GM23338 (cell line): ENCODE measurements around the gene UBL4A. TPM values are rescaled to one million over a fixed set of nuclear protein-coding genes. Genes with fewer than 3 reads are reported as not detected.

Source experiments
- ATAC-seq: fragments of 200-7000 bp; cut with Tn5 transposase; 3 replicates; pipeline ENCODE4 v1.9.1; 2020
- DNase-seq: peaks from one replicate; pipeline ENCODE4 v3.0.0-alpha.2; 2015; ENCODE audit warnings: low spot score
- H2AFZ ChIP-seq: fragments of 200-600 bp; sonication (generic); 2 replicates; pipeline ENCODE4 v1.8.0; 2016; ENCODE audit warnings: antibody characterized with exemption, mild to moderate bottlenecking, moderate library complexity
- H3F3A ChIP-seq: fragments of 200-600 bp; sonication (generic); replicated peaks from 2 replicates; pipeline ENCODE4 v1.8.0; 2017; ENCODE audit warnings: antibody characterized with exemption, mixed run types, low read depth
- H3K27ac ChIP-seq: fragments of 200-600 bp; sonication (generic); 2 replicates; pipeline ENCODE4 v1.6.1; 2016; ENCODE audit warnings: low read depth
- H3K27me3 ChIP-seq: fragments of 200-600 bp; sonication (generic); 2 replicates; pipeline ENCODE4 v1.8.0; 2016; ENCODE audit warnings: mild to moderate bottlenecking, mixed run types, moderate library complexity; ENCODE audit not compliant: insufficient read depth
- H3K36me3 ChIP-seq: fragments of 200-600 bp; sonication (generic); 2 replicates; pipeline ENCODE4 v1.8.0; 2016; ENCODE audit warnings: mild to moderate bottlenecking; ENCODE audit not compliant: insufficient read depth
- H3K4me1 ChIP-seq: fragments of 200-600 bp; sonication (generic); 2 replicates; pipeline ENCODE4 v1.8.0; 2016; ENCODE audit warnings: mild to moderate bottlenecking, moderate library complexity; ENCODE audit not compliant: insufficient read depth
- H3K4me2 ChIP-seq: fragments of 200-600 bp; sonication (generic); 2 replicates; pipeline ENCODE4 v1.7.1; 2017; ENCODE audit warnings: mixed run types
- H3K4me3 ChIP-seq: fragments of 200-600 bp; sonication (generic); 2 replicates; pipeline ENCODE4 v1.6.1; 2016; ENCODE audit warnings: mixed run types
- H3K79me2 ChIP-seq: fragments of 200-600 bp; sonication (generic); replicated peaks from 2 replicates; pipeline ENCODE4 v1.8.0; 2017; ENCODE audit warnings: mild to moderate bottlenecking; ENCODE audit not compliant: insufficient read depth
- H3K9me2 ChIP-seq: fragments of 200-600 bp; sonication (generic); 2 replicates; pipeline ENCODE4 v1.8.0; 2017; ENCODE audit not compliant: insufficient read depth
- H4K20me1 ChIP-seq: fragments of 200-600 bp; sonication (generic); replicated peaks from 2 replicates; pipeline ENCODE4 v1.8.0; 2017; ENCODE audit warnings: mild to moderate bottlenecking; ENCODE audit not compliant: insufficient read depth
- H3K27ac Mint-ChIP-seq: 2 replicates; pipeline ENCODE4 v1.8.0; 2020; ENCODE audit warnings: inconsistent platforms, mild to moderate bottlenecking, moderate library complexity, mixed read lengths
- H3K27me3 Mint-ChIP-seq: 3 replicates; pipeline ENCODE4 v1.8.0; 2022; ENCODE audit warnings: low read depth, mild to moderate bottlenecking, moderate library complexity, mixed read lengths, inconsistent platforms; ENCODE audit not compliant: insufficient read depth, poor library complexity
- H3K36me3 Mint-ChIP-seq: 3 replicates; pipeline ENCODE4 v1.8.0; 2021; ENCODE audit warnings: low read depth, mild to moderate bottlenecking, inconsistent platforms, moderate library complexity, mixed read lengths
- H3K4me1 Mint-ChIP-seq: 3 replicates; pipeline ENCODE4 v1.8.0; 2020; ENCODE audit warnings: mild to moderate bottlenecking, inconsistent platforms, mixed read lengths
- H3K4me3 Mint-ChIP-seq: 3 replicates; pipeline ENCODE4 v1.8.0; 2021; ENCODE audit warnings: moderate library complexity, mild to moderate bottlenecking, inconsistent platforms, mixed read lengths
- H3K9me3 Mint-ChIP-seq: 3 replicates; pipeline ENCODE4 v1.8.0; 2020; ENCODE audit warnings: moderate library complexity, mild to moderate bottlenecking, inconsistent platforms, mixed read lengths
- CREB1 ChIP-seq: fragments of 250-450 bp; sonication (Bioruptor Pico); IDR thresholded peaks from 2 replicates; pipeline ENCODE4 v1.5.0; 2020; ENCODE audit warnings: low read depth, mild to moderate bottlenecking, moderate library complexity
- EZH2 ChIP-seq: fragments of 200-600 bp; sonication (generic); IDR thresholded peaks from one replicate; pipeline ENCODE4 v1.8.0; 2017; ENCODE audit warnings: antibody characterized with exemption, mild to moderate bottlenecking, low read depth; ENCODE audit not compliant: unreplicated experiment
- EZH2phosphoT487 ChIP-seq: fragments of 200-600 bp; sonication (generic); IDR thresholded peaks from one replicate; pipeline ENCODE4 v1.8.1; 2018; ENCODE audit warnings: antibody characterized with exemption; ENCODE audit not compliant: unreplicated experiment
- JUNB ChIP-seq: IDR thresholded peaks from one replicate; pipeline ENCODE4 v1.6.1; 2016; ENCODE audit warnings: antibody characterized with exemption; ENCODE audit not compliant: unreplicated experiment
- NANOG ChIP-seq: IDR thresholded peaks from 2 replicates; pipeline ENCODE4 v1.6.1; 2016; ENCODE audit warnings: antibody characterized with exemption, borderline replicate concordance
- POLR2AphosphoS5 ChIP-seq: IDR thresholded peaks from 2 replicates; pipeline ENCODE4 v1.6.1; 2016; ENCODE audit warnings: antibody characterized with exemption, low read depth
- STAT1 ChIP-seq: IDR thresholded peaks from one replicate; pipeline ENCODE4 v1.6.1; 2016; ENCODE audit warnings: antibody characterized with exemption; ENCODE audit not compliant: unreplicated experiment
- ZNF114 ChIP-seq: fragments of 250-450 bp; sonication (Bioruptor Pico); IDR thresholded peaks from 2 replicates; pipeline ENCODE4 v1.5.0; 2020; ENCODE audit warnings: mild to moderate bottlenecking, moderate library complexity
- ZNF331 ChIP-seq: fragments of 250-450 bp; sonication (Bioruptor Pico); IDR thresholded peaks from 2 replicates; pipeline ENCODE4 v1.5.0; 2020; ENCODE audit warnings: low read depth, mild to moderate bottlenecking, moderate library complexity
- polyA plus RNA-seq: library from polyadenylated mRNA; unstranded; fragments of >200 nt; fragmentation: Nextera tagmentation; extraction: Ambion mirVana; gene quantifications from 2 replicates; pipeline ENCODE4 v1.2.1, GENCODE V29; 2016
- total RNA-seq: library from RNA; depleted of rRNA; stranded (reverse); fragments of >200 nt; shearing (Covaris generic); gene quantifications from 2 replicates; pipeline ENCODE4 v1.2.3, GENCODE V29; 2014
- TF ChIP-seq, protein P1 (sequence below): IDR thresholded peaks from 2 replicates; pipeline ENCODE4 v1.6.1; 2016; ENCODE audit warnings: antibody characterized with exemption
- TF ChIP-seq, protein P2 (sequence below): fragments of 250-450 bp; sonication (Bioruptor Pico); IDR thresholded peaks from 2 replicates; pipeline ENCODE4 v1.5.0; 2020; ENCODE audit warnings: mild to moderate bottlenecking, moderate library complexity
- TF ChIP-seq, protein P3 (sequence below): IDR thresholded peaks from one replicate; pipeline ENCODE4 v1.6.1; 2018; ENCODE audit warnings: antibody characterized with exemption; ENCODE audit not compliant: unreplicated experiment
- TF ChIP-seq, protein P4 (sequence below), 2 experiments: fragments of 200-600 bp in 1 of 2; sonication (generic) in 1 of 2; conservative IDR thresholded peaks; 2 replicates each; pipeline versions ENCODE4 v1.5.1 to v1.6.1; 2016 to 2017; ENCODE audit warnings: antibody characterized with exemption in 2 of 2, low read depth in 2 of 2, mild to moderate bottlenecking in 2 of 2, moderate library complexity in 1 of 2

UBL4A gene
- total and polyA plus RNA-seq, 2 experiments from 2014 or later = 15.6 to 43.7 TPM

DNA sequence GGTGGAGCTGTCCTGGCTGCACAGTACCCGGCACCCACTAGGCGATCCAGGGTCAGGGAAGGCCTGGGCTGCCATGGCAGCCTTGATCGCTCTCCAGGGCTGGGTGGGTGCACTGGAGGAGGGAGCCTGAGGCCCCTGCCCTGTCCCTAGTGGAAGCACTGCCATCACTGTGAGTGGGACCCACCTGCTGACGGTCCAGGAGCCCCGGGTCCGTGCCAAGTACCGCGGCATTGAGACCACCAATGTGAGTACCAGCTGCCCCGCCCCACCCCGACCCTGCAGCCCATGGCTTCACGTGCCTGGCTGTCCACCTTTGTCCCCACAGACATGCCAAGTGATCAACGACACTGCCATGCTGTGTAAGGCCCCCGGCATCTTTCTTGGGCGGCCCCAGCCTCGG is 19.5 kb downstream of the UBL4A start:
- Mint-ChIP-seq H3K9me3 (no peaks in the 10 kb centered on the region), H3K4me3 (no peak overlapping the region), H3K27me3 (peaks cover 2% of the 10 kb centered on the region), H3K27ac (no peak overlapping the region), H3K4me1 (no peaks in the 10 kb centered on the region), H3K36me3 (peaks cover 8% of the 10 kb centered on the region)
- Histone ChIP-seq H3K4me1 (no peaks in the 10 kb centered on the region), H3K27ac (no peak overlapping the region), H3K4me2 (no peak overlapping the region), H3K27me3 (no peaks in the 10 kb centered on the region), H2AFZ (no peak overlapping the region), H3K4me3 (no peak overlapping the region), H4K20me1 (no peaks in the 10 kb centered on the region; the same call in 1 of the 2 replicates), H3K36me3 (no peaks in the 10 kb centered on the region), H3F3A (no peaks in the 10 kb centered on the region), H3K79me2 (no peaks in the 10 kb centered on the region), H3K9me2 (no peaks in the 10 kb centered on the region)
- DNase-seq = no peak
- no peak for ATAC-seq
- TF ChIP-seq, protein P1, sequence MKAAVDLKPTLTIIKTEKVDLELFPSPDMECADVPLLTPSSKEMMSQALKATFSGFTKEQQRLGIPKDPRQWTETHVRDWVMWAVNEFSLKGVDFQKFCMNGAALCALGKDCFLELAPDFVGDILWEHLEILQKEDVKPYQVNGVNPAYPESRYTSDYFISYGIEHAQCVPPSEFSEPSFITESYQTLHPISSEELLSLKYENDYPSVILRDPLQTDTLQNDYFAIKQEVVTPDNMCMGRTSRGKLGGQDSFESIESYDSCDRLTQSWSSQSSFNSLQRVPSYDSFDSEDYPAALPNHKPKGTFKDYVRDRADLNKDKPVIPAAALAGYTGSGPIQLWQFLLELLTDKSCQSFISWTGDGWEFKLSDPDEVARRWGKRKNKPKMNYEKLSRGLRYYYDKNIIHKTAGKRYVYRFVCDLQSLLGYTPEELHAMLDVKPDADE = no peak
- TF ChIP-seq ZNF331 (no peak), JUNB (no peak), CREB1 (CRISPR knock-in tag) (no peak), EZH2phosphoT487 (no peak), ZNF114 (CRISPR knock-in tag) (no peak), STAT1 (no peak), POLR2AphosphoS5 (no peak), EZH2 (no peak), NANOG (no peak)
- TF ChIP-seq, protein P2, sequence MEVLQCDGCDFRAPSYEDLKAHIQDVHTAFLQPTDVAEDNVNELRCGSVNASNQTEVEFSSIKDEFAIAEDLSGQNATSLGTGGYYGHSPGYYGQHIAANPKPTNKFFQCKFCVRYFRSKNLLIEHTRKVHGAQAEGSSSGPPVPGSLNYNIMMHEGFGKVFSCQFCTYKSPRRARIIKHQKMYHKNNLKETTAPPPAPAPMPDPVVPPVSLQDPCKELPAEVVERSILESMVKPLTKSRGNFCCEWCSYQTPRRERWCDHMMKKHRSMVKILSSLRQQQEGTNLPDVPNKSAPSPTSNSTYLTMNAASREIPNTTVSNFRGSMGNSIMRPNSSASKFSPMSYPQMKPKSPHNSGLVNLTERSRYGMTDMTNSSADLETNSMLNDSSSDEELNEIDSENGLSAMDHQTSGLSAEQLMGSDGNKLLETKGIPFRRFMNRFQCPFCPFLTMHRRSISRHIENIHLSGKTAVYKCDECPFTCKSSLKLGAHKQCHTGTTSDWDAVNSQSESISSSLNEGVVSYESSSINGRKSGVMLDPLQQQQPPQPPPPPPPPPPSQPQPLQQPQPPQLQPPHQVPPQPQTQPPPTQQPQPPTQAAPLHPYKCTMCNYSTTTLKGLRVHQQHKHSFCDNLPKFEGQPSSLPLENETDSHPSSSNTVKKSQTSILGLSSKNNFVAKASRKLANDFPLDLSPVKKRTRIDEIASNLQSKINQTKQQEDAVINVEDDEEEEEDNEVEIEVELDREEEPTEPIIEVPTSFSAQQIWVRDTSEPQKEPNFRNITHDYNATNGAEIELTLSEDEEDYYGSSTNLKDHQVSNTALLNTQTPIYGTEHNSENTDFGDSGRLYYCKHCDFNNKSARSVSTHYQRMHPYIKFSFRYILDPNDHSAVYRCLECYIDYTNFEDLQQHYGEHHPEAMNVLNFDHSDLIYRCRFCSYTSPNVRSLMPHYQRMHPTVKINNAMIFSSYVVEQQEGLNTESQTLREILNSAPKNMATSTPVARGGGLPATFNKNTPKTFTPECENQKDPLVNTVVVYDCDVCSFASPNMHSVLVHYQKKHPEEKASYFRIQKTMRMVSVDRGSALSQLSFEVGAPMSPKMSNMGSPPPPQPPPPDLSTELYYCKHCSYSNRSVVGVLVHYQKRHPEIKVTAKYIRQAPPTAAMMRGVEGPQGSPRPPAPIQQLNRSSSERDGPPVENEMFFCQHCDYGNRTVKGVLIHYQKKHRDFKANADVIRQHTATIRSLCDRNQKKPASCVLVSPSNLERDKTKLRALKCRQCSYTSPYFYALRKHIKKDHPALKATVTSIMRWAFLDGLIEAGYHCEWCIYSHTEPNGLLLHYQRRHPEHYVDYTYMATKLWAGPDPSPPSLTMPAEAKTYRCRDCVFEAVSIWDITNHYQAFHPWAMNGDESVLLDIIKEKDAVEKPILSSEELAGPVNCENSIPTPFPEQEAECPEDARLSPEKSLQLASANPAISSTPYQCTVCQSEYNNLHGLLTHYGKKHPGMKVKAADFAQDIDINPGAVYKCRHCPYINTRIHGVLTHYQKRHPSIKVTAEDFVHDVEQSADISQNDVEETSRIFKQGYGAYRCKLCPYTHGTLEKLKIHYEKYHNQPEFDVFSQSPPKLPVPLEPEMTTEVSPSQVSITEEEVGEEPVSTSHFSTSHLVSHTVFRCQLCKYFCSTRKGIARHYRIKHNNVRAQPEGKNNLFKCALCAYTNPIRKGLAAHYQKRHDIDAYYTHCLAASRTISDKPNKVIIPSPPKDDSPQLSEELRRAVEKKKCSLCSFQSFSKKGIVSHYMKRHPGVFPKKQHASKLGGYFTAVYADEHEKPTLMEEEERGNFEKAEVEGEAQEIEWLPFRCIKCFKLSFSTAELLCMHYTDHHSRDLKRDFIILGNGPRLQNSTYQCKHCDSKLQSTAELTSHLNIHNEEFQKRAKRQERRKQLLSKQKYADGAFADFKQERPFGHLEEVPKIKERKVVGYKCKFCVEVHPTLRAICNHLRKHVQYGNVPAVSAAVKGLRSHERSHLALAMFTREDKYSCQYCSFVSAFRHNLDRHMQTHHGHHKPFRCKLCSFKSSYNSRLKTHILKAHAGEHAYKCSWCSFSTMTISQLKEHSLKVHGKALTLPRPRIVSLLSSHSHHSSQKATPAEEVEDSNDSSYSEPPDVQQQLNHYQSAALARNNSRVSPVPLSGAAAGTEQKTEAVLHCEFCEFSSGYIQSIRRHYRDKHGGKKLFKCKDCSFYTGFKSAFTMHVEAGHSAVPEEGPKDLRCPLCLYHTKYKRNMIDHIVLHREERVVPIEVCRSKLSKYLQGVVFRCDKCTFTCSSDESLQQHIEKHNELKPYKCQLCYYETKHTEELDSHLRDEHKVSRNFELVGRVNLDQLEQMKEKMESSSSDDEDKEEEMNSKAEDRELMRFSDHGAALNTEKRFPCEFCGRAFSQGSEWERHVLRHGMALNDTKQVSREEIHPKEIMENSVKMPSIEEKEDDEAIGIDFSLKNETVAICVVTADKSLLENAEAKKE = no peak
- TF ChIP-seq, protein P3, sequence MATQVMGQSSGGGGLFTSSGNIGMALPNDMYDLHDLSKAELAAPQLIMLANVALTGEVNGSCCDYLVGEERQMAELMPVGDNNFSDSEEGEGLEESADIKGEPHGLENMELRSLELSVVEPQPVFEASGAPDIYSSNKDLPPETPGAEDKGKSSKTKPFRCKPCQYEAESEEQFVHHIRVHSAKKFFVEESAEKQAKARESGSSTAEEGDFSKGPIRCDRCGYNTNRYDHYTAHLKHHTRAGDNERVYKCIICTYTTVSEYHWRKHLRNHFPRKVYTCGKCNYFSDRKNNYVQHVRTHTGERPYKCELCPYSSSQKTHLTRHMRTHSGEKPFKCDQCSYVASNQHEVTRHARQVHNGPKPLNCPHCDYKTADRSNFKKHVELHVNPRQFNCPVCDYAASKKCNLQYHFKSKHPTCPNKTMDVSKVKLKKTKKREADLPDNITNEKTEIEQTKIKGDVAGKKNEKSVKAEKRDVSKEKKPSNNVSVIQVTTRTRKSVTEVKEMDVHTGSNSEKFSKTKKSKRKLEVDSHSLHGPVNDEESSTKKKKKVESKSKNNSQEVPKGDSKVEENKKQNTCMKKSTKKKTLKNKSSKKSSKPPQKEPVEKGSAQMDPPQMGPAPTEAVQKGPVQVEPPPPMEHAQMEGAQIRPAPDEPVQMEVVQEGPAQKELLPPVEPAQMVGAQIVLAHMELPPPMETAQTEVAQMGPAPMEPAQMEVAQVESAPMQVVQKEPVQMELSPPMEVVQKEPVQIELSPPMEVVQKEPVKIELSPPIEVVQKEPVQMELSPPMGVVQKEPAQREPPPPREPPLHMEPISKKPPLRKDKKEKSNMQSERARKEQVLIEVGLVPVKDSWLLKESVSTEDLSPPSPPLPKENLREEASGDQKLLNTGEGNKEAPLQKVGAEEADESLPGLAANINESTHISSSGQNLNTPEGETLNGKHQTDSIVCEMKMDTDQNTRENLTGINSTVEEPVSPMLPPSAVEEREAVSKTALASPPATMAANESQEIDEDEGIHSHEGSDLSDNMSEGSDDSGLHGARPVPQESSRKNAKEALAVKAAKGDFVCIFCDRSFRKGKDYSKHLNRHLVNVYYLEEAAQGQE = no peak
- TF ChIP-seq, protein P4, sequence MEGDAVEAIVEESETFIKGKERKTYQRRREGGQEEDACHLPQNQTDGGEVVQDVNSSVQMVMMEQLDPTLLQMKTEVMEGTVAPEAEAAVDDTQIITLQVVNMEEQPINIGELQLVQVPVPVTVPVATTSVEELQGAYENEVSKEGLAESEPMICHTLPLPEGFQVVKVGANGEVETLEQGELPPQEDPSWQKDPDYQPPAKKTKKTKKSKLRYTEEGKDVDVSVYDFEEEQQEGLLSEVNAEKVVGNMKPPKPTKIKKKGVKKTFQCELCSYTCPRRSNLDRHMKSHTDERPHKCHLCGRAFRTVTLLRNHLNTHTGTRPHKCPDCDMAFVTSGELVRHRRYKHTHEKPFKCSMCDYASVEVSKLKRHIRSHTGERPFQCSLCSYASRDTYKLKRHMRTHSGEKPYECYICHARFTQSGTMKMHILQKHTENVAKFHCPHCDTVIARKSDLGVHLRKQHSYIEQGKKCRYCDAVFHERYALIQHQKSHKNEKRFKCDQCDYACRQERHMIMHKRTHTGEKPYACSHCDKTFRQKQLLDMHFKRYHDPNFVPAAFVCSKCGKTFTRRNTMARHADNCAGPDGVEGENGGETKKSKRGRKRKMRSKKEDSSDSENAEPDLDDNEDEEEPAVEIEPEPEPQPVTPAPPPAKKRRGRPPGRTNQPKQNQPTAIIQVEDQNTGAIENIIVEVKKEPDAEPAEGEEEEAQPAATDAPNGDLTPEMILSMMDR (conservative IDR thresholded peaks at IDR 0.05; ENCODE audit: low read depth in 2 of 2) = no peak
